SU-DHL-6 (cell line): Measurements from ENCODE around the gene MPPE1.

Source experiments
- EZH2phosphoT487 ChIP-seq: fragments of 200-600 bp; sonication (generic), shearing (Covaris generic); conservative IDR thresholded peaks from 2 replicates; pipeline ENCODE4 v1.6.1; 2018; ENCODE audit warnings: mild to moderate bottlenecking, antibody characterized with exemption, low read length, moderate library complexity, mixed read lengths
- TF ChIP-seq, protein P1 (sequence below): fragments of 200-600 bp; sonication (generic); IDR thresholded peaks from one replicate; pipeline ENCODE4 v1.5.1; 2017; ENCODE audit warnings: antibody characterized with exemption, mild to moderate bottlenecking, low read length, moderate library complexity; ENCODE audit not compliant: insufficient read depth, poor library complexity, severe bottlenecking

GRCh38 chr18:11861583-11862288 lies 46.4 kb downstream of the MPPE1 start:
- no peak for TF ChIP-seq EZH2phosphoT487
- TF ChIP-seq, protein P1, sequence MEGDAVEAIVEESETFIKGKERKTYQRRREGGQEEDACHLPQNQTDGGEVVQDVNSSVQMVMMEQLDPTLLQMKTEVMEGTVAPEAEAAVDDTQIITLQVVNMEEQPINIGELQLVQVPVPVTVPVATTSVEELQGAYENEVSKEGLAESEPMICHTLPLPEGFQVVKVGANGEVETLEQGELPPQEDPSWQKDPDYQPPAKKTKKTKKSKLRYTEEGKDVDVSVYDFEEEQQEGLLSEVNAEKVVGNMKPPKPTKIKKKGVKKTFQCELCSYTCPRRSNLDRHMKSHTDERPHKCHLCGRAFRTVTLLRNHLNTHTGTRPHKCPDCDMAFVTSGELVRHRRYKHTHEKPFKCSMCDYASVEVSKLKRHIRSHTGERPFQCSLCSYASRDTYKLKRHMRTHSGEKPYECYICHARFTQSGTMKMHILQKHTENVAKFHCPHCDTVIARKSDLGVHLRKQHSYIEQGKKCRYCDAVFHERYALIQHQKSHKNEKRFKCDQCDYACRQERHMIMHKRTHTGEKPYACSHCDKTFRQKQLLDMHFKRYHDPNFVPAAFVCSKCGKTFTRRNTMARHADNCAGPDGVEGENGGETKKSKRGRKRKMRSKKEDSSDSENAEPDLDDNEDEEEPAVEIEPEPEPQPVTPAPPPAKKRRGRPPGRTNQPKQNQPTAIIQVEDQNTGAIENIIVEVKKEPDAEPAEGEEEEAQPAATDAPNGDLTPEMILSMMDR: no peak
